Neural cell (in vitro differentiated cells): Measurements from ENCODE around the gene EIF4A3.

Experiments used
- CTCF ChIP-seq: fragments of 450-650 bp; IDR thresholded peaks from 2 replicates; pipeline ENCODE4 v1.5.1; 2014; ENCODE audit warnings: antibody characterized with exemption, mild to moderate bottlenecking, moderate library complexity; ENCODE audit not compliant: poor library complexity, severe bottlenecking
- EZH2 ChIP-seq: fragments of 200-600, 300-800 bp; shearing (Covaris generic), sonication (generic); IDR thresholded peaks from 2 replicates; pipeline ENCODE4 v1.6.1; 2014; ENCODE audit warnings: antibody characterized with exemption, low read length, borderline replicate concordance, mild to moderate bottlenecking; ENCODE audit not compliant: insufficient read depth, poor library complexity, severe bottlenecking
- SMC3 ChIP-seq: fragments of 450-650 bp; conservative IDR thresholded peaks from 2 replicates; pipeline ENCODE4 v1.6.1; 2014; ENCODE audit warnings: antibody characterized with exemption, mild to moderate bottlenecking, moderate library complexity; ENCODE audit not compliant: poor library complexity

GRCh38 chr17:80096561-80097021 is 50.3 kb downstream of the EIF4A3 start:
- no peak for TF ChIP-seq CTCF
- TF ChIP-seq EZH2 = no peak
- TF ChIP-seq SMC3 = no peak
